SK-N-MC (cell line): ENCODE data around the gene GPD1L.
"Not testable (repeated sequence)": the region's sequence is repeated elsewhere in the genome, so short reads cannot be mapped to it uniquely, and the experiment has no call there.

Source experiments
- EZH2 ChIP-seq: fragments of 200-600 bp; sonication (generic); IDR thresholded peaks from one replicate; pipeline ENCODE4 v1.6.1; 2017; ENCODE audit warnings: antibody characterized with exemption
- FOXP2 ChIP-seq: optimal IDR thresholded peaks from 2 replicates; pipeline ENCODE3; 2011; ENCODE audit warnings: mild to moderate bottlenecking, moderate library complexity; ENCODE audit not compliant: insufficient read depth; ENCODE audit errors: extremely low read length, control extremely low read depth
- POLR2AphosphoS5 ChIP-seq: IDR thresholded peaks from 2 replicates; pipeline ENCODE4 v1.6.1; 2012; ENCODE audit warnings: mild to moderate bottlenecking, low read depth, low read length, borderline replicate concordance

- not testable (repeated sequence) for TF ChIP-seq POLR2AphosphoS5, EZH2, FOXP2
Measured at GRCh38 chr3:32058465-32058864, 48.0 kb upstream of the GPD1L start.
